K562 (cell line): ENCODE data around the gene AANAT. TPM values are rescaled to one million over a fixed set of nuclear protein-coding genes. Genes with fewer than 3 reads are reported as not detected.

Source experiments
- ATAC-seq: fragments of 200-7000 bp; cut with Tn5 transposase; 3 replicates; pipeline ENCODE4 v1.9.1; 2020; ENCODE audit warnings: moderate library complexity
- BruUV-seq: library from RNA; stranded (reverse); fragments of 400-500 nt; replicated peaks from 2 replicates; lab custom pipeline; 2021; lab: Mats Ljungman, UMichigan
- CTCF ChIA-PET: fragments of 300-600 bp; formaldehyde crosslinking; extraction: SDS; loops from one replicate; lab custom pipeline; 2021; ENCODE audit warnings: low intra/inter-chr PET ratio; lab: Yijun Ruan, JAX
- POLR2A ChIA-PET: fragments of 300-600, 350-650 bp; sonication (Branson Sonifier 250); formaldehyde crosslinking; extraction: SDS; loops from one replicate; lab custom pipeline; 2021; ENCODE audit warnings: antibody characterized with exemption, inconsistent platforms; lab: Yijun Ruan, JAX
- DNase-seq, 4 experiments: peaks; one replicate each; pipeline versions ENCODE4 v3.0.0 to v3.0.0-alpha.2; 2011 to 2018; ENCODE audit warnings: low spot score in 3 of 4, mixed read lengths in 3 of 4; ENCODE audit errors: extremely low read depth in 1 of 4
- FAIRE-seq: peaks from 2 replicates; lab custom pipeline; 2011; peaks lifted over from hg19 to GRCh38; lab: Jason Lieb, UNC
- H2AFZ ChIP-seq: 2 replicates; pipeline ENCODE4 v1.6.0; 2011; ENCODE audit warnings: low read depth, low read length, control low read depth, inconsistent platforms
- H3K27ac ChIP-seq: fragments of 200-600 bp; 3 replicates; pipeline ENCODE4 v1.8.0; 2011; ENCODE audit warnings: low read depth, mild to moderate bottlenecking, control low read depth, inconsistent platforms, low read length, moderate library complexity, mixed read lengths; ENCODE audit errors: extremely low read depth
- H3K27me3 ChIP-seq, 2 experiments: fragments of 300-600 bp in 1 of 2; 2 replicates in 1 of 2; 3 replicates in 1 of 2; pipeline versions ENCODE4 v1.6.0 to v1.8.0; 2011; ENCODE audit warnings: inconsistent platforms in 2 of 2, low read length in 2 of 2, mild to moderate bottlenecking in 1 of 2, mixed read lengths in 1 of 2, moderate library complexity in 1 of 2; ENCODE audit not compliant: control insufficient read depth in 2 of 2, insufficient read depth in 2 of 2
- H3K36me3 ChIP-seq: fragments of 300-600 bp; 3 replicates; pipeline ENCODE4 v1.8.0; 2011; ENCODE audit warnings: mild to moderate bottlenecking, low read length, inconsistent platforms; ENCODE audit not compliant: control insufficient read depth, insufficient read depth
- H3K4me1 ChIP-seq, 2 experiments: fragments of 200-600 bp in 1 of 2; replicated peaks in 1 of 2; 2 replicates in 1 of 2; 3 replicates in 1 of 2; pipeline versions ENCODE4 v1.5.1 to v1.8.0; 2011; ENCODE audit warnings: inconsistent platforms in 2 of 2, low read length in 2 of 2, mild to moderate bottlenecking in 1 of 2, mixed read lengths in 1 of 2, moderate library complexity in 1 of 2; ENCODE audit not compliant: control insufficient read depth in 2 of 2, insufficient read depth in 2 of 2
- H3K4me2 ChIP-seq: 2 replicates; pipeline ENCODE4 v1.6.1; 2011; ENCODE audit warnings: low read length, control low read depth, inconsistent platforms, mixed read lengths; ENCODE audit not compliant: insufficient read depth
- H3K4me3 ChIP-seq: fragments of 200-600 bp; sonication (generic), shearing (Covaris generic); 2 replicates; pipeline ENCODE4 v1.5.1; 2016; ENCODE audit warnings: control low read depth, inconsistent platforms
- H3K79me2 ChIP-seq: fragments of 200-600 bp; 3 replicates; pipeline ENCODE4 v1.8.0; 2011; ENCODE audit warnings: low read length, inconsistent platforms; ENCODE audit not compliant: control insufficient read depth, insufficient read depth
- H3K9ac ChIP-seq, 2 experiments: 2 replicates each; pipeline versions ENCODE4 v1.6.0 to v1.6.1; 2011; ENCODE audit warnings: low read depth in 2 of 2, low read length in 2 of 2, control low read depth in 1 of 2, inconsistent platforms in 1 of 2, mild to moderate bottlenecking in 1 of 2, mixed read lengths in 1 of 2; ENCODE audit not compliant: insufficient read depth in 1 of 2
- H3K9me1 ChIP-seq: one replicate; pipeline ENCODE4 v1.6.0; 2011; ENCODE audit warnings: inconsistent platforms, mild to moderate bottlenecking, low read length, moderate library complexity; ENCODE audit not compliant: control insufficient read depth, insufficient read depth
- H3K9me3 ChIP-seq: replicated peaks from 2 replicates; pipeline ENCODE4 v1.5.1; 2011; ENCODE audit warnings: low read depth, low read length, inconsistent platforms; ENCODE audit not compliant: control insufficient read depth, insufficient read depth
- H4K20me1 ChIP-seq: replicated peaks from 2 replicates; pipeline ENCODE4 v1.6.1; 2011; ENCODE audit warnings: low read length, inconsistent platforms, mixed read lengths; ENCODE audit not compliant: control insufficient read depth, insufficient read depth
- ARID3A ChIP-seq: IDR thresholded peaks from 2 replicates; pipeline ENCODE4 v1.6.1; 2012; ENCODE audit warnings: low read depth, low read length, improper control_type of control experiment, borderline replicate concordance
- ETS2 ChIP-seq: IDR thresholded peaks from 2 replicates; pipeline ENCODE4 v1.6.1; 2016; ENCODE audit warnings: borderline replicate concordance, missing genetic modification characterization, mild to moderate bottlenecking, moderate library complexity, missing compliant biosample characterization; ENCODE audit not compliant: poor library complexity, severe bottlenecking
- EZH2 ChIP-seq: IDR thresholded peaks from 2 replicates; pipeline ENCODE4 v1.6.1; 2012; ENCODE audit warnings: low read depth, mild to moderate bottlenecking, inconsistent platforms, low read length, borderline replicate concordance
- FOSL1 ChIP-seq: fragments of 200-800 bp; sonication (Bioruptor generic); conservative IDR thresholded peaks from 2 replicates; pipeline ENCODE4 v1.6.1; 2016; ENCODE audit warnings: missing genetic modification characterization, missing compliant biosample characterization
- KLF6 ChIP-seq: fragments of 250-450 bp; sonication (Bioruptor Pico); IDR thresholded peaks from 2 replicates; pipeline ENCODE4 v1.4.0; 2020; ENCODE audit warnings: mild to moderate bottlenecking, moderate library complexity, borderline replicate concordance
- MYBL2 ChIP-seq, 2 experiments: fragments of 450-650 bp in 1 of 2; sonication (generic) in 1 of 2; formaldehyde crosslinking in 1 of 2; IDR thresholded peaks; 2 replicates each; pipeline versions ENCODE4 v1.6.1 to v1.8.1; 2017 to 2022; ENCODE audit warnings: borderline replicate concordance in 1 of 2, inconsistent platforms in 1 of 2, low read depth in 1 of 2, mild to moderate bottlenecking in 1 of 2, missing genetic modification reagents in 1 of 2, moderate library complexity in 1 of 2
- PCBP1 ChIP-seq: fragments of 200-400 bp; formaldehyde crosslinking; IDR thresholded peaks from 2 replicates; pipeline ENCODE4 v1.6.1; 2018; ENCODE audit warnings: mild to moderate bottlenecking, low read depth, low read length; ENCODE audit not compliant: poor library complexity, severe bottlenecking
- RBM25 ChIP-seq: fragments of 200-400 bp; formaldehyde crosslinking; IDR thresholded peaks from 2 replicates; pipeline ENCODE4 v1.6.1; 2018; ENCODE audit warnings: low read length, low read depth, moderate library complexity; ENCODE audit not compliant: severe bottlenecking
- TBL1XR1 ChIP-seq, 2 experiments: IDR thresholded peaks; 2 replicates each; pipeline ENCODE4 v1.6.1; 2012; ENCODE audit warnings: improper control_type of control experiment in 2 of 2, low read length in 2 of 2, mild to moderate bottlenecking in 1 of 2
- ZC3H11A ChIP-seq: IDR thresholded peaks from 2 replicates; pipeline ENCODE4 v1.6.1; 2012; ENCODE audit warnings: low read depth, low read length, improper control_type of control experiment
- ZNF717 ChIP-seq: fragments of 250-450 bp; sonication (Bioruptor Pico); IDR thresholded peaks from 2 replicates; pipeline ENCODE4 v1.5.0; 2021
- WGBS: fragments of 100-300 bp; shearing (Covaris generic); methylation state at CpG from one replicate; pipeline ENCODE4 v1.1.6; 2016; ENCODE audit warnings: low coverage, mixed read lengths; ENCODE audit not compliant: insufficient coverage; ENCODE audit errors: missing lambda C conversion rate; 5-methylcytosine and 5-hydroxymethylcytosine counted together
- in situ Hi-C: fragments of 300-500 bp; cut with MboI; formaldehyde crosslinking; loops from 4 replicates; pipeline ENCODE4 v1.15.0; 2018; ENCODE audit warnings: inconsistent platforms, mixed read lengths
- intact Hi-C: fragments of 100-400 bp; cut with micrococcal nuclease; formaldehyde crosslinking; loops from 2 replicates; pipeline ENCODE4 v1.14.2; 2022
- polyA plus RNA-seq, 8 experiments: library from polyadenylated mRNA; depleted of rRNA in 4 of 8; stranded (reverse) in 5 of 8; unstranded in 3 of 8; fragments of >200 nt; fragmentation: Nextera tagmentation in 2 of 8; fragmentation: Illumina TruSeq in 1 of 8; extraction: Ambion mirVana in 2 of 8; extraction: Trizol in 1 of 8; gene quantifications; 2 replicates each; pipeline versions ENCODE4 v1.2.1 to v1.2.3, GENCODE V29; 2011 to 2014; ENCODE audit warnings: inconsistent platforms in 1 of 8, missing spikeins in 1 of 8
- total RNA-seq, 7 experiments: library from RNA; depleted of rRNA in 6 of 7; stranded (reverse); fragments of >200 nt in 6 of 7; fragmentation: Illumina TruSeq in 2 of 7; extraction: Trizol in 2 of 7; gene quantifications; 2 replicates each; pipeline versions ENCODE4 v1.2.1 to v1.2.3, GENCODE V29; 2011 to 2021; ENCODE audit warnings: low replicate concordance in 1 of 7

AANAT gene
- total and polyA plus RNA-seq, 9 of the 15 experiments (the other 6 are each of a cell fraction or from before 2014, with no cell fraction given): not detected

- TF ChIP-seq FOSL1 (tag) (no peak), PCBP1 (no peak), ARID3A (no peak), EZH2 (no peak), MYBL2 (IDR thresholded peaks at IDR 0.05; ENCODE audit: low read depth) (no peak), MYBL2 (CRISPR knock-in tag; IDR thresholded peaks at IDR 0.05; ENCODE audit: borderline replicate concordance) (no peak), KLF6 (CRISPR knock-in tag) (no peak)
Measured at GRCh38 chr17:76492989-76493501, 25.6 kb downstream of the AANAT start (continued).

DNA sequence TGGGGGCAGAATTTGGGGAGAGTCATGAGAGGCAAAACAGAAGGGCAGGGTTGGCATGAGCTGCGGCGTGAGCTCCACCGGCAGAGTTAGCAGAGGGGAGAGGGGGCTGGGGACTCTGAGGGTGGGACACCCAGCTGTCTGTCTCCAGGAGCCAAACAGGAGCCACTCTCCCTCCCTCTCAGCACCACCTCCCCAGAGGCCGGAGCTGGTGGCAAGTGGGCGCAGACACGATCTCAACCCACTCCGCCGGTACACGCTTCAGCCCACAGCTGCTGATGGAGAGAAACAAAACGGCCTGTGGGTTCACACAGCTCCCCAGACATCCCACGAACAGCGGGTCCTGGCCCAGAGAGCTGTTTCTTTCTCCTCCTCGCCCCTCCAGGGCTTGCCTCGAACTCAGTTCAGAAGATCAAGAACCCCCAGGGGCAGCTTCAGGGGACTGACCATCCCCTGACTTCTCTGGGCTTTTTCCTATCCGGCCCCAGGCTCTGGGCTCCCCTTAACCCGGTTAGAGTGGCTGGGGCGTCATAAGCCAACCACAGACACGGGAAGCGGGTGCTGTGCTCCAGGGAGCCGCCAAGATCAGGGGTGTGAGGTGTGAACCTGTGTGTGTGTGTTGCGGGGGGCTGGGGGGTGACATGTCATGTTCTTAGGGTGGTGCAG, 26.2 kb downstream of the AANAT start:
- Histone ChIP-seq H3K9me3 (no peaks in the 10 kb centered on the region), H3K27me3 (peaks cover 0 to 10% of the 10 kb centered on the region in 2 experiments; a peak in 2 of 5 replicates), H3K36me3 (no peaks in the 10 kb centered on the region), H3K4me1 (peaks cover 5 to 45% of the 10 kb centered on the region in 2 experiments; a peak in 4 of 5 replicates), H3K4me2 (no peak overlapping the region), H4K20me1 (peaks cover 10% of the 10 kb centered on the region; the same call in 1 of the 2 replicates), H3K9me1 (no peaks in the 10 kb centered on the region), H3K79me2 (no peaks in the 10 kb centered on the region), H2AFZ (no peak overlapping the region), H3K9ac (peak overlapping the region in 1 of 2 experiments; percentile 65; a peak in 2 of 4 replicates), H3K4me3 (no peak overlapping the region), H3K27ac (no peak overlapping the region)
- TF ChIP-seq ZC3H11A (no peak), TBL1XR1 (IDR thresholded peaks at IDR 0.05; ENCODE audit: low read length in 2 of 2) (no peak), ETS2 (no peak), ZNF717 (CRISPR knock-in tag) (no peak), RBM25 (no peak)
- in situ Hi-C loops (no loop called here), intact Hi-C loops (no loop called here)
- no peak for DNase-seq
- ChIA-PET CTCF (no interaction called here), POLR2A (interaction anchor here (0.6 to 1.3 kb wide), 8 partner anchors 8 to 180 kb away, joined by 3 to 7 read pairs (median 4); partner anchors contain the start of gene RHBDF2)
- no peak for FAIRE-seq
- 40% methylated on average over 19 of the region's 21 CpGs for WGBS
- BruUV-seq: no TSS peak
- ATAC-seq: no peak
